IPS-NIHi7 (cell line): ENCODE data around the gene AAK1.
"Not testable (repeated sequence)": the region's sequence is repeated elsewhere in the genome, so short reads cannot be mapped to it uniquely, and the experiment has no call there.

Source experiments
- DNase-seq: peaks from one replicate; pipeline ENCODE4 v3.0.0; 2012; ENCODE audit warnings: mixed read lengths; ENCODE audit errors: extremely low spot score

Gene AAK1

GRCh38 chr2:69453475-69454129, 189.9 kb downstream of the AAK1 start:
- DNase-seq, result no peak

GRCh38 chr2:69452687-69453086, 190.9 kb downstream of the AAK1 start:
- no peak for DNase-seq

- no peak for DNase-seq
These were observed 192.7 kb downstream of the AAK1 start for GRCh38 chr2:69450735-69451416.

GRCh38 chr2:69449906-69450305, 193.6 kb downstream of the AAK1 start:
- DNase-seq, result no peak

- DNase-seq, result not testable (repeated sequence)
These were observed 199.9 kb downstream of the AAK1 start for GRCh38 chr2:69443673-69444072.

GRCh38 chr2:69439499-69439898, 204.0 kb downstream of the AAK1 start:
- DNase-seq, result not testable (repeated sequence)

- DNase-seq, result no peak
These were observed 205.0 kb downstream of the AAK1 start for GRCh38 chr2:69438580-69438979.

- DNase-seq, result no peak
These were observed 205.8 kb downstream of the AAK1 start for GRCh38 chr2:69437751-69438154.

GRCh38 chr2:69436938-69437750, 206.4 kb downstream of the AAK1 start, which contains the start of gene NFU1:
Gene NFU1, minus strand, starts transcription at chr2:69437435. Its CDS starts 13 bp downstream, at chr2:69437422.
- peak; percentile 100 for DNase-seq

GRCh38 chr2:69436596-69436937, 207.0 kb downstream of the AAK1 start:
- peak; percentile 12 for DNase-seq

GRCh38 chr2:69434753-69435152, 208.8 kb downstream of the AAK1 start:
- DNase-seq, result no peak

GRCh38 chr2:69429491-69430183, 213.9 kb downstream of the AAK1 start:
- DNase-seq, result no peak

GRCh38 chr2:69428981-69429380, 214.6 kb downstream of the AAK1 start:
- no peak for DNase-seq

- DNase-seq, result no peak
These were observed 219.1 kb downstream of the AAK1 start for GRCh38 chr2:69424419-69424818.

- no peak for DNase-seq
These were observed 221.3 kb downstream of the AAK1 start for GRCh38 chr2:69422198-69422597.

GRCh38 chr2:69419111-69419510, 224.4 kb downstream of the AAK1 start:
- DNase-seq, result not testable (repeated sequence)

GRCh38 chr2:69416147-69416546, 227.4 kb downstream of the AAK1 start:
- no peak for DNase-seq
